CD8-positive, alpha-beta memory T cell (primary cell): Measurements from ENCODE around the gene BLVRA. TPM values are rescaled to one million over a fixed set of nuclear protein-coding genes. Genes with fewer than 3 reads are reported as not detected.

Experiments
- CTCF ChIA-PET: fragments of 350-600 bp; sonication (Branson Sonifier 250); formaldehyde crosslinking; loops from one replicate; lab custom pipeline; 2021; ENCODE audit warnings: antibody characterized with exemption; lab: Charles Lee
- POLR2A ChIA-PET: fragments of 350-600 bp; sonication (Branson Sonifier 250); formaldehyde crosslinking; loops from one replicate; lab custom pipeline; 2021; ENCODE audit warnings: antibody characterized with exemption; lab: Charles Lee
- DNase-seq, 5 donors: peaks; one replicate each; pipeline versions ENCODE4 v3.0.0 to v3.0.0-alpha.2; 2020 to 2022; ENCODE audit warnings: mixed read lengths in 1 of 5
- H3K27ac ChIP-seq: one replicate; pipeline ENCODE4 v1.7.0; 2013; ENCODE audit warnings: low read depth, mild to moderate bottlenecking, low read length, moderate library complexity
- H3K27me3 ChIP-seq: 2 replicates; pipeline ENCODE4 v1.7.0; 2013; ENCODE audit warnings: low read length, mild to moderate bottlenecking; ENCODE audit not compliant: insufficient read depth, poor library complexity, severe bottlenecking
- H3K36me3 ChIP-seq: 2 replicates; pipeline ENCODE4 v1.7.0; 2013; ENCODE audit warnings: mild to moderate bottlenecking, low read length, moderate library complexity; ENCODE audit not compliant: insufficient read depth
- H3K4me1 ChIP-seq: 2 replicates; pipeline ENCODE4 v1.7.0; 2013; ENCODE audit warnings: mild to moderate bottlenecking, low read length, moderate library complexity; ENCODE audit not compliant: insufficient read depth
- H3K4me3 ChIP-seq: 2 replicates; pipeline ENCODE4 v1.7.0; 2013; ENCODE audit warnings: mild to moderate bottlenecking, low read length
- H3K9me3 ChIP-seq: 2 replicates; pipeline ENCODE4 v1.7.0; 2013; ENCODE audit warnings: mild to moderate bottlenecking, low read length
- H3K27ac Mint-ChIP-seq, 8 donors: one replicate each; pipeline ENCODE4 v1.8.0; 2020 to 2021; ENCODE audit warnings: mixed read lengths in 8 of 8, mild to moderate bottlenecking in 6 of 8, inconsistent platforms in 3 of 8, moderate library complexity in 3 of 8
- H3K27me3 Mint-ChIP-seq, 2 donors: one replicate each; pipeline ENCODE4 v1.8.0; 2020 to 2021; ENCODE audit warnings: mixed read lengths in 2 of 2, mild to moderate bottlenecking in 1 of 2, moderate library complexity in 1 of 2
- H3K36me3 Mint-ChIP-seq, 3 donors: one replicate each; pipeline ENCODE4 v1.8.0; 2020 to 2021; ENCODE audit warnings: mixed read lengths in 3 of 3, inconsistent platforms in 1 of 3, mild to moderate bottlenecking in 1 of 3
- H3K4me1 Mint-ChIP-seq, 3 donors: one replicate each; pipeline ENCODE4 v1.8.0; 2020 to 2021; ENCODE audit warnings: mixed read lengths in 3 of 3, inconsistent platforms in 1 of 3, mild to moderate bottlenecking in 1 of 3
- H3K4me3 Mint-ChIP-seq, 7 donors: one replicate each; pipeline ENCODE4 v1.8.0; 2020 to 2021; ENCODE audit warnings: mixed read lengths in 7 of 7, mild to moderate bottlenecking in 6 of 7, moderate library complexity in 4 of 7, inconsistent platforms in 2 of 7
- H3K9me3 Mint-ChIP-seq, 5 donors: one replicate each; pipeline ENCODE4 v1.8.0; 2020 to 2022; ENCODE audit warnings: mixed read lengths in 5 of 5, mild to moderate bottlenecking in 3 of 5, moderate library complexity in 2 of 5, inconsistent platforms in 1 of 5
- polyA plus RNA-seq: library from polyadenylated mRNA; unstranded; fragments of 300-500 nt; fragmentation: Illumina TruSeq; gene quantifications from one replicate; pipeline ENCODE4 v1.2.3, GENCODE V29; 2021
- total RNA-seq, 2 experiments: library from RNA; stranded (reverse); gene quantifications; one replicate each; pipeline ENCODE4 v1.2.3, GENCODE V29; 2021

BLVRA gene
- total and polyA plus RNA-seq, 3 experiments from 2014 or later = 26.8 to 52.6 (median 30.1) TPM

DNA sequence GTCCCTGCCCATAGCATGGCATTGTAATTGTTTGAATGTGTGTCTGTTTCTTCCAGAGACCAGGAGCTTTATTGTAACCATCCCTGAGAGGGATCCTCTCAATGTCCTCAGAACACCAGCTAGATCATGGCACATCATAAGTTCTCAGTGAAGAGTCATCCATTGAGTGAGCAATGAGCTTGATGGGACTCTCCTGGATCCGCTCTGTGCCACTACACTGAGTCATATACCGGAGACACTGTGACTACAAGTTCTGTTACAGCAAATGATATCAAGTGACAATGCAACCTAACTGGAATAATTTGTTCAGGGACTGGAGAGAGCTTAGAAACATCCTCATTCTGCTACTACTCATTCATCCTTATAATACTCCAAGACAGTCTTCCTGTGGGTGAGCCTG lies 85.8 kb downstream of the BLVRA start:
- Histone ChIP-seq H3K4me1 (no peaks in the 10 kb centered on the region), H3K27me3 (no peaks in the 10 kb centered on the region), H3K36me3 (no peaks in the 10 kb centered on the region), H3K27ac (no peak overlapping the region), H3K4me3 (no peak overlapping the region), H3K9me3 (no peaks in the 10 kb centered on the region)
- H3K4me3 Mint-ChIP-seq = no peak overlapping the region
- H3K9me3 Mint-ChIP-seq = no peaks in the 10 kb centered on the region
- DNase-seq = no peak
- CTCF ChIA-PET = interaction anchor here (1.2 kb wide), 1 partner anchor 262 kb away, joined by 4 read pairs; the partner anchor contains the start of gene STK17A
- POLR2A ChIA-PET = no interaction called here
- H3K36me3 Mint-ChIP-seq = no peaks in the 10 kb centered on the region
- peak overlapping the region in 1 of 8 donors; percentile 61 for H3K27ac Mint-ChIP-seq
- H3K4me1 Mint-ChIP-seq = no peaks in the 10 kb centered on the region
- H3K27me3 Mint-ChIP-seq = peaks cover 6 to 9% of the 10 kb centered on the region in 2 donors

DNA sequence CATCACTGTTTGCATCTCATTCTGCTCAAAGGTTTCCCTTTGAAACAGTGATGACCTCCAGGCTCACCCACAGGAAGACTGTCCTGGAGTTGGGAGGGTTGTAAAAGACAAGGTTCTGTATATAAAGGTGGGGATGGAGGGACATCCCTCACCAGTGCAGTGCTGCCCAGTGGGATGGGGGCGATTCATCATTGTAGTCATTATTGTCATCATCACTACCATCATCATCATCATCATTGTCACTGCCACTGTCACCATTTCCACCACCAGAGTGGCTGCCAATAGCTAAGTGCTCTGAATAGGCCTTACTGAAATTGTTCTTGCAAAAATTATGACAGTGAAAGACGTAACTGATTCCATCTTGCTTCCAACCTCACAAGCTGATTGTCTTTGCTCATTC lies 86.2 kb downstream of the BLVRA start:
- POLR2A ChIA-PET = no interaction called here
- no peak overlapping the region for H3K27ac ChIP-seq

DNA sequence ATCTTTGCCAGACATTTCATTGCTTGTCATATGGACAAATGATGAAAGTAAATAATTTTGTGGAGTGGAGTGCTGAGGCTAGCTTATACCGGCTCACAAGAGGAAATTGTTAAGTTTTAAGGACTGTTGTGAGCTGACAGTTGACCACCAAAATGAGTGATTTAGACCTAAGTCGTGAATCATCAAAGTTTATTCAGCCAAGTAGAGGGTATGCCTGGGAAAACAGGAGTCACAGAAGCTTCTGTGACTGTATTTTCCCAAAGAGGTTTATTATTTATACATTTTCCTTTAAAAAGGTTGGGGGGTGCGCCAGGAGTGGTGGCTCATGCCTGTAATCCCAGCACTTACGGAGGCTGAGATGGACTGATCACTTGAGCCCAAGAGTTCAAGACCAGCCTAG lies 89.0 kb downstream of the BLVRA start:
- H3K4me1 ChIP-seq = no peaks in the 10 kb centered on the region
- no peaks in the 10 kb centered on the region for H3K36me3 Mint-ChIP-seq
- no peaks in the 10 kb centered on the region for H3K27me3 ChIP-seq
- H3K9me3 Mint-ChIP-seq = no peaks in the 10 kb centered on the region
- H3K4me1 Mint-ChIP-seq = no peaks in the 10 kb centered on the region
- no peaks in the 10 kb centered on the region for H3K36me3 ChIP-seq
- no peak overlapping the region for H3K27ac Mint-ChIP-seq
- no peak overlapping the region for H3K4me3 ChIP-seq
- POLR2A ChIA-PET = no interaction called here
- H3K4me3 Mint-ChIP-seq = no peak overlapping the region
- H3K27ac ChIP-seq = no peak overlapping the region
- no peak for DNase-seq
- H3K27me3 Mint-ChIP-seq = peaks cover 6 to 10% of the 10 kb centered on the region in 2 donors
- CTCF ChIA-PET = interaction anchor here (1.0 to 4.1 kb wide), 2 partner anchors 9 to 265 kb away, joined by 3 to 25 read pairs; partner anchors contain the start of gene STK17A
- no peaks in the 10 kb centered on the region for H3K9me3 ChIP-seq

More for the DNA sequence above, 86.2 kb downstream of the BLVRA start:
- no peak for DNase-seq
- Histone ChIP-seq H3K4me3 (no peak overlapping the region), H3K4me1 (no peaks in the 10 kb centered on the region), H3K36me3 (no peaks in the 10 kb centered on the region), H3K27me3 (no peaks in the 10 kb centered on the region), H3K9me3 (no peaks in the 10 kb centered on the region)
- Mint-ChIP-seq H3K27ac (peak overlapping the region in 1 of 8 donors; percentile 3), H3K36me3 (no peaks in the 10 kb centered on the region), H3K9me3 (no peaks in the 10 kb centered on the region), H3K4me1 (no peaks in the 10 kb centered on the region), H3K4me3 (no peak overlapping the region), H3K27me3 (peaks cover 6 to 9% of the 10 kb centered on the region in 2 donors)
- CTCF ChIA-PET = interaction anchor here (1.2 kb wide), 1 partner anchor 262 kb away, joined by 4 read pairs; the partner anchor contains the start of gene STK17A

DNA sequence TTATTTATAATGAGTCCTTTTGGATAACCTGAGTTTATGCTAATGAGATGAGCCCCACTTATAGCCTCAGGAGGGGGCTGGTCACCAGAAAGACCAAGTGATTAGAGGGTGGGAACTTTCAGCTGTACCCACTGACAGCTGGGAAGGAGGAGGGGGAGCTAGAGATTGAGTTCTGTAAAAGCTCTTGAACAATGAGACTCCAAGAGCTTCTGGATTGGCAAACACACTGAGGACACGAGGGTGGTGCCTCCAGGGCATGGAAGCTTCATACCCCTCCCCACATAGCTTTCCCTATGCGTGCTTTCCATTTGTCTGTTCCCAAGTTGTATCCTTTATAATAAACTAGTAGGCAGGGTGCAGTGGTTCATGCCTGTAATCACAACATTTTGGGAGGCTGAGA lies 90.6 kb downstream of the BLVRA start:
- ChIA-PET POLR2A (no interaction called here), CTCF (interaction anchor here (4.1 kb wide), 1 partner anchor 10 kb away, joined by 25 read pairs; no protein-coding TSS in a partner anchor)
- Mint-ChIP-seq H3K4me3 (no peak overlapping the region), H3K9me3 (no peaks in the 10 kb centered on the region), H3K27me3 (peaks cover 6 to 9% of the 10 kb centered on the region in 2 donors), H3K4me1 (no peaks in the 10 kb centered on the region), H3K27ac (no peak overlapping the region), H3K36me3 (no peaks in the 10 kb centered on the region)
- H3K4me3 ChIP-seq = no peak overlapping the region
- no peaks in the 10 kb centered on the region for H3K9me3 ChIP-seq
- no peak for DNase-seq
- H3K36me3 ChIP-seq = no peaks in the 10 kb centered on the region
- H3K4me1 ChIP-seq = no peaks in the 10 kb centered on the region
- no peak overlapping the region for H3K27ac ChIP-seq
- no peaks in the 10 kb centered on the region for H3K27me3 ChIP-seq

DNA sequence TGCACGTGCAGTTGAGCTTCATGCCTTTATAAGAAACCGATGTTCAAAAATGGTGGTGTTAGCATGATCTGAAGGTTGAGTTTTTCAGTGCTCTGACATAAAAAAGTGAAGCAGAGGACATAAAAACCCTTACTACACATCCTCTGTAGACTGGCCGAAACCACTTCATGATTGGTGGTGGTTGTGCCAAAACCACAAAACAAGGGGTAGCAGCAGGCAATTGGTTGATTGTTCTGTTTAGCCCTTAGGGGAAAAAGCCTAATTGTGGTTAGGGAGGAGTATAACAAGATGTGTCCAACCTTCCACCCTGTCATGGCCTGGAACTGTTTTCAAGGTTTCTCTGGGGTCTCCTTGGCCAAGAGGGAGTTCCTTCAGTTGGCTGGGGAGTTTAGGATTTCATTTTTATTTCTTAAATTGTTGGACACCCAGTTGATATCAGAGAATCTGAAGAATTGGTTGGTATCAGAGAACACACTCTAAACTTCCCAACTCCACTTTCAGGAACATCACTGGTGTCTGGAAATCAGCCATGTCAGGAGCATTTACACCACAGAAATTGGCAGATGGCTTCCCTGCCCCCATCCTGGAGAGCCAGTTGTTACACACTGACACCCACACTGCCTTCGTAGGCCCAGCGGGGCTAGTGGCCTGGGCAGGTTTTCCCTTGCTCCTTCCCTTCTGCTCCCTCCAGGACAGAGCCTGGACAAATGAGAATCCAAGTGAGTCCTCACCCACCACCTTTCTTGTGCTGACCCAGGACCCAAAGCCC lies 92.1 kb downstream of the BLVRA start:
- Mint-ChIP-seq H3K36me3 (no peaks in the 10 kb centered on the region), H3K4me3 (no peak overlapping the region), H3K4me1 (no peaks in the 10 kb centered on the region), H3K27ac (no peak overlapping the region), H3K9me3 (no peaks in the 10 kb centered on the region), H3K27me3 (peaks cover 3 to 8% of the 10 kb centered on the region in 2 donors)
- ChIA-PET POLR2A (no interaction called here), CTCF (interaction anchor here (4.1 kb wide), 1 partner anchor 12 kb away, joined by 25 read pairs; no protein-coding TSS in a partner anchor)
- Histone ChIP-seq H3K9me3 (no peaks in the 10 kb centered on the region), H3K27ac (no peak overlapping the region), H3K4me3 (no peak overlapping the region), H3K27me3 (no peaks in the 10 kb centered on the region), H3K36me3 (no peaks in the 10 kb centered on the region), H3K4me1 (no peaks in the 10 kb centered on the region)
- DNase-seq = no peak

DNA sequence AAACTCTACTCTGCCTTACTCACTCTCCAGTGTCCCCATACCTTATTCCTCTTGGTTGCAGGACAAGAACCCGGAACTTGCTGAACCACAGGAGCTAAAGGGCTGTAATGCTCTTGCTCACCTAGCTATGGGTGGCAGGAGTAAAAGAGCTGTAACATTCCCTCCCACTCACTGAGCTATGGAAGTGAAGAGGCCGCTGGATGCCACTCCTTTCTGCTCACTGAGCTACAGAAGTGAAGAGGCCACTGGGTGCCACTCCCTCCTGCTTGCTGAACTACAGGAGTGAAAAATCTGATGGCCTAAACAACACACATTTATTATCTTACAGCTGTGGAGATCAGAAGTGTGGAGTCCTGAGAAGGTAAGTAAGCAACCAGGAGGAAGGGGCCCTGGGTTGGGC lies 93.3 kb downstream of the BLVRA start:
- no peak overlapping the region for H3K4me3 Mint-ChIP-seq
- no peaks in the 10 kb centered on the region for H3K4me1 Mint-ChIP-seq
- ChIA-PET CTCF (interaction anchor here (0.6 kb wide), 1 partner anchor 113 kb away, joined by 3 read pairs; no protein-coding TSS in a partner anchor), POLR2A (no interaction called here)
- H3K9me3 Mint-ChIP-seq = no peaks in the 10 kb centered on the region
- no peaks in the 10 kb centered on the region for H3K9me3 ChIP-seq
- no peaks in the 10 kb centered on the region for H3K4me1 ChIP-seq
- no peaks in the 10 kb centered on the region for H3K27me3 ChIP-seq
- H3K36me3 ChIP-seq = no peaks in the 10 kb centered on the region
- H3K27ac ChIP-seq = no peak overlapping the region
- no peak for DNase-seq
- peak overlapping the region in 1 of 8 donors; percentile 55 for H3K27ac Mint-ChIP-seq
- no peaks in the 10 kb centered on the region for H3K36me3 Mint-ChIP-seq
- H3K27me3 Mint-ChIP-seq = peaks cover 3 to 6% of the 10 kb centered on the region in 2 donors
- H3K4me3 ChIP-seq = no peak overlapping the region

DNA sequence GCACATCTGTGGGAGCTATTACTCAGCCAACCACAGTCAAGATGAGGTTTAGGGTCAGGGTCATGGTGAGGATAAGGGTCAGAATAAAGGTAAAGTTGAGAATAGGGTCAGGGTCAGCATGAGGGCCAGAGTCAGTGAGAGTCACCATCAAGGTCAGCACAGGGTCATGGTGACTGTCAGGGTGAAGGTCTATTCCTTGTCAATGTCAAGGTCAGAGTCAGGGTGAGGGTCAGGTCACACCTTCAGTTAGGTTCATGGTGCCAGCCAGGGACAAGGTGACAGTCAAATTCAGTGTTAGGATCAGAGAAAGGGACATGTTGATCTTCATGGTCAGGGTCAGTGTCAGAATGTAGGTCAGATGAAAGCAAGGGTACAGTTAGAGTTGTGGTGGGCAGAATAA lies 96.7 kb downstream of the BLVRA start:
- H3K27ac ChIP-seq = no peak overlapping the region
- no peaks in the 10 kb centered on the region for H3K4me1 ChIP-seq
- no peaks in the 10 kb centered on the region for H3K36me3 ChIP-seq
- CTCF ChIA-PET = no interaction called here
- no peaks in the 10 kb centered on the region for H3K27me3 ChIP-seq
- POLR2A ChIA-PET = no interaction called here
- Mint-ChIP-seq H3K4me3 (no peak overlapping the region), H3K27ac (no peak overlapping the region), H3K4me1 (no peaks in the 10 kb centered on the region), H3K27me3 (peaks cover 0 to 1% of the 10 kb centered on the region in 2 donors), H3K9me3 (no peaks in the 10 kb centered on the region), H3K36me3 (no peaks in the 10 kb centered on the region)
- no peak overlapping the region for H3K4me3 ChIP-seq
- no peaks in the 10 kb centered on the region for H3K9me3 ChIP-seq
- DNase-seq = no peak

DNA sequence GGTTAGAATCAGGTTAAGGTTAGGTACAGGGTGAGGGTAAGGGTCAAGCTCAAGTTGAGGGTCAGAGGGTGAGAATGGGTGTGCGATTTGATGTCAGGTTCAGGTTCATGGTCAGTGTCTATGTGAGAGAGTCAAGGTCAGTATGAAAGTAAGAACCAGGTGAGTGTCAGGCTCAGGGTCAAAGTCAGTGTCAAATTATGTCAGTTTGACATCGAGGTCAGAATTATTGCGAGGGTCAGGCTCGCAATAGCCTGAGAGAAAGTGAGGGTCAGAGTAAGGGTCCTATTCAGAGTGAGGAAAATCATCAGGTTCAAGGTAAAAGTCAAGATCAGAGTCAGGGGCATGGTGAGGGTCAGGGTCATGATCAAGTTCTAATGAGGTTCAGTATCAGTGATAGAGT lies 97.8 kb downstream of the BLVRA start:
- Histone ChIP-seq H3K36me3 (no peaks in the 10 kb centered on the region), H3K27me3 (no peaks in the 10 kb centered on the region), H3K27ac (no peak overlapping the region), H3K4me3 (no peak overlapping the region), H3K4me1 (no peaks in the 10 kb centered on the region), H3K9me3 (no peaks in the 10 kb centered on the region)
- H3K4me1 Mint-ChIP-seq = no peaks in the 10 kb centered on the region
- no peak overlapping the region for H3K27ac Mint-ChIP-seq
- no peak for DNase-seq
- ChIA-PET CTCF (interaction anchor here (0.8 kb wide), 1 partner anchor 22 kb away, joined by 3 read pairs; no protein-coding TSS in a partner anchor), POLR2A (no interaction called here)
- H3K4me3 Mint-ChIP-seq = no peak overlapping the region
- H3K36me3 Mint-ChIP-seq = no peaks in the 10 kb centered on the region
- H3K9me3 Mint-ChIP-seq = no peaks in the 10 kb centered on the region
- peaks cover 0 to 1% of the 10 kb centered on the region in 2 donors for H3K27me3 Mint-ChIP-seq
